ENCODE data around the gene LAMA2.

Gene LAMA2

DNA sequence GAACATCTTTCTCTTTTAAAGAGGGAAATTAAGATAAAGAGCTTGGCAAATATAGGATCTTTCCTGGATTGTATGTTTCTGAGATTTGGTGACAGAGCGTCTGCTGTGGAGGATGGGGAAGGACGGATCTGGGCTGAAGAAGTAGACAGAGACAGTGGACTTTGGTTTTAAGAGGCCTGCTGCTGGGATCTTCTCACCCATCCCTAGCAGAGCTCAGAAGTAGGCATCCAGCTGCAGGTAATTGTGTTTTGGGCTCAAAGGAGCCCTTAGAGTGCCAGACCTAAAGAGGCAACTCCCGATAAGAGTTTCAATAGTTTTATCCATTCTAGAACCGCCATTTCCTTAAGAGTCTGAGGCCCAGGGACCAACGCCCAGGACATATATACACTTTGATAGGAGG, 20.8 kb downstream of the LAMA2 start:
- no peak for DNase-seq (ENCODE audit: extremely low read depth in 1 of 2, low read depth in 1 of 2)

- DNase-seq (ENCODE audit: extremely low read depth in 1 of 2, low read depth in 1 of 2) = no peak
Observed at GRCh38 chr6:128914051-128914450, 31.1 kb downstream of the LAMA2 start.

GRCh38 chr6:128918886-128919285, 35.9 kb downstream of the LAMA2 start:
- no peak for DNase-seq (ENCODE audit: extremely low read depth in 1 of 2, low read depth in 1 of 2)

- DNase-seq (ENCODE audit: extremely low read depth in 1 of 2, low read depth in 1 of 2) = no peak
Observed at GRCh38 chr6:128919412-128920180, 36.7 kb downstream of the LAMA2 start.

- DNase-seq (ENCODE audit: extremely low read depth in 1 of 2, low read depth in 1 of 2) = no peak
Observed at GRCh38 chr6:128925765-128926164, 42.8 kb downstream of the LAMA2 start.

DNA sequence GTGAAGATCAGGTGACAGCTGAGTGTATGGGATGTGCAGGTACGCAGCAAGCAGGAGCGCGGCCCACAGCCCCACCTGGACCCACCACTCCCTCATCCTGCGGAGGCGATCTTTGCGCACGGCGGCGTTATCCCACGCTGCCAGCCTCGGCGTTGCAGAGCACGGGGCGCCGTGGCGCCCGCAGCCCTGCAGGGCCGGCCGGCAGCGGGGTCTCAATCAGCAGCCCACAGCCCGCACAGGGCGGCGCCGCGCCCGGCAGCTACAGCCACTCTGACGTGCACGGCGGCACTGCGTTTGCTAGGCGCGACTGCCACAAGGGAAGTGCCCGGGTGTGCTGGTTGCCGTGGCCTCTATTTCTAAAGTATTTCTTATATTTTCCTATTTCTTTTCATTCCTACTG, 46.9 kb downstream of the LAMA2 start:
- no peak for DNase-seq (ENCODE audit: extremely low read depth in 1 of 2, low read depth in 1 of 2)

- DNase-seq (ENCODE audit: extremely low read depth in 1 of 2, low read depth in 1 of 2) = no peak
Observed at GRCh38 chr6:128930321-128930720, 47.4 kb downstream of the LAMA2 start.

GRCh38 chr6:128932061-128932460, 49.1 kb downstream of the LAMA2 start:
- DNase-seq (ENCODE audit: extremely low read depth in 1 of 2, low read depth in 1 of 2) = no peak

DNA sequence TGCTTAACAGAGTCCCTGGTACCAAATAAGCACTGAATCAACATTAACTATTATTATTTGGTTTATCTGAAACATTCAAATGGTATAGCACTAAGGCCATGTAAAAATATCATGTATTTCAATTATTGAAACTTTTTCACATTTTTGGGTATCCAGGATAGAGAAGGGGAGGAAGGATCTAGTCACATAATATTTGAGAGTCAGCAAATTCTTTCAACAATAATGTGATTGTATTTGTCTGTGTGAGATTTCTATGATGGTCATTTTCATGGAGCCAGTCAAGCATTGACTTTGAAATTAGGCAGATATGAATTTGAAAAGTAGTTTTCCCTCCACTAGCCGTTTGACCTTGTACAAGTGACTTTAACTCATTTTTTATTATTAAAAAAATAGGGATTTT, 67.9 kb downstream of the LAMA2 start:
- no peak for DNase-seq (ENCODE audit: extremely low read depth in 1 of 2, low read depth in 1 of 2)

- no peak for DNase-seq (ENCODE audit: extremely low read depth in 1 of 2, low read depth in 1 of 2)
Observed at GRCh38 chr6:128952902-128953301, 70.0 kb downstream of the LAMA2 start.

DNA sequence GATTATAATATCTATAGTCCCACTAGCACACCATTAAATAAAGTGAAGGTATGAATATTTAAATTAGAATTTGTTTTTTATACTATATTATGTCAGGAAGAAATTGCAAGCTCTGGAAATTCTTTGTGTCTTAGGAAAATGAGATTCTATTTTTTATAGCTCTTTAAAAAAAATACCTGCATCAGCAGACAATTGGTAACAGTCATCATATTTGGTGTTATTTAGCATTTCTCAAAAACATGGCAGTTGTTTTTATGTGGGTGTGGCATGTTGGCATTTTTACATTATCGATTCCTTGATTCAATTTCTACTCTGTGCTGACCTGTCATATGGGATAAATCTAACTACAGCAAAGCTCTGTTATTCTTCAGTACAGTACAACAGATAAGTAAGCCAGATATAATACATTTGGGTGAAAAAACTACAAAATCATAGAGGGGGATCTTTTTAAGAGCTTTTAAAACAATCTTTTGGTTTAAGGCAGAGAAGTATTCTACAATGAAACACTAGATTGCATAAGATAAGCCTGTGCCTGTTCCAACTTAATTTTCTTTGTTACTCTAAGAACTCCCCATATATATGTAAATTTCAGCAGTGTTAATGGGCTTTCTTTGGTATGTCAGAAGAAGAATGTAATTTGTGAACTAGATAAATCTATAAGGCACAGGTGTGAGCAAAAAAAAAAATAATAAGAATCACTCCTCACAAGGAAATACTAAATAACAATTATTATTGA, 71.5 kb downstream of the LAMA2 start:
- no peak for DNase-seq (ENCODE audit: extremely low read depth in 1 of 2, low read depth in 1 of 2)

GRCh38 chr6:128963561-128963960, 80.6 kb downstream of the LAMA2 start:
- no peak for DNase-seq (ENCODE audit: extremely low read depth in 1 of 2, low read depth in 1 of 2)

- DNase-seq (ENCODE audit: extremely low read depth in 1 of 2, low read depth in 1 of 2) = no peak
Observed at GRCh38 chr6:128964233-128964755, 81.4 kb downstream of the LAMA2 start.

GRCh38 chr6:128964771-128965170, 81.8 kb downstream of the LAMA2 start:
- no peak for DNase-seq (ENCODE audit: extremely low read depth in 1 of 2, low read depth in 1 of 2)

DNA sequence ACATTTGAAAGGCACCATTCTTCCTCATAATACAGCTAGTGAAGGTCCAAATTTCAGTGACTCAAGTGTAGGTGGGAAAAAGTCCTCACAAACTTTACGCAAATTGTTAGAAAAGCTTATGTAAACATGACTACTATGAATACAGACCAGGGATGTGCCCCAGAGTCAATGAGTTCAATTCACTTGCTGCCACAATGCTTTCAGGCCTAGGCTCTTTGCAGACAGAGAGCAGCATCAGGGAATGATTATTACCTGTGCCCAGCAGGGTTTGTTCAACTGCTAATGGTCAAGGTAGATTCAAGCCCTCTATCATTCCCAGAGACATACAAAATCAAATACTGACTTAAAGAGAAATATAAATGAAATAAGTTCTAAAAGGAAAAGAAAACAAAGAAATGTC, 84.0 kb downstream of the LAMA2 start:
- DNase-seq (ENCODE audit: extremely low read depth in 1 of 2, low read depth in 1 of 2) = no peak

- DNase-seq (ENCODE audit: extremely low read depth in 1 of 2, low read depth in 1 of 2) = no peak
Observed at GRCh38 chr6:128979071-128979470, 96.1 kb downstream of the LAMA2 start.

- no peak for DNase-seq (ENCODE audit: extremely low read depth in 1 of 2, low read depth in 1 of 2)
Observed at GRCh38 chr6:128981716-128982115, 98.8 kb downstream of the LAMA2 start.

GRCh38 chr6:128990360-128990759, 107.4 kb downstream of the LAMA2 start:
- no peak for DNase-seq (ENCODE audit: extremely low read depth in 1 of 2, low read depth in 1 of 2)

GRCh38 chr6:128990915-128991314, 108.0 kb downstream of the LAMA2 start:
- DNase-seq (ENCODE audit: extremely low read depth in 1 of 2, low read depth in 1 of 2) = no peak

DNA sequence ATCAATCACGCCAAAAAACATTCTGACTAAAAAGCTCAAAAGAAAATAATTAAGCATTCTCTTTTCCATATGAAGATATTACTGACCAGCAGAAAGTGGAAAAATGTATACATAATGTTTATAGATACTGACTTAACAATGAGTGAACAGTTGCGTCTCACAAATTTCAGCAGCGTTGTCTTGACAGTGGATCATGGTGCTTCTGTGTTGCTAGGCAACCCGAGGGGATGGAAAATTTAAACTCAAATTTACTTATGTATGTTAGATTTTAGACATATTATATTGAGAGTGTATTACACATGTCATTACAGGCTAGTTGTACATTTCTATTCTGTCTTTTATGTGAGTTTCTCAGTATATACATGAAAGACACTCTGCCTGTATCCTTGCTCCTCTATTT, 110.2 kb downstream of the LAMA2 start:
- DNase-seq (ENCODE audit: extremely low read depth in 1 of 2, low read depth in 1 of 2) = no peak

- DNase-seq (ENCODE audit: extremely low read depth in 1 of 2, low read depth in 1 of 2) = no peak
Observed at GRCh38 chr6:128997880-128998279, 114.9 kb downstream of the LAMA2 start.

Measured in activated CD8-positive, alpha-beta memory T cell treated with anti-CD3 and anti-CD28 coated beads for 1 hour (primary cell).